ENCODE data around the gene PRSS16.

PRSS16 gene

GRCh38 chr6:27288136-27289044 is 40.9 kb downstream of the PRSS16 start:
- H3K27me3 ChIP-seq (ENCODE audit: insufficient read depth, low read length): no peaks in the 10 kb centered on the region
- H3K4me3 ChIP-seq (ENCODE audit: low read depth, low read length, poor library complexity, severe bottlenecking): no peak overlapping the region
- no peak overlapping the region for H3K4me2 ChIP-seq (ENCODE audit: low read length)
- no peaks in the 10 kb centered on the region for H4K20me1 ChIP-seq (ENCODE audit: insufficient read depth, low read length)
- no peaks in the 10 kb centered on the region for H3K36me3 ChIP-seq (ENCODE audit: insufficient read depth, low read length)
- H3K79me2 ChIP-seq (ENCODE audit: insufficient read depth, low read length): no peaks in the 10 kb centered on the region
- no peaks in the 10 kb centered on the region for H3K4me1 ChIP-seq (ENCODE audit: insufficient read depth, low read length, severe bottlenecking)
- H3K27ac ChIP-seq (ENCODE audit: low read depth, low read length, poor library complexity, severe bottlenecking): no peak overlapping the region
- no peak overlapping the region for H2AFZ ChIP-seq (ENCODE audit: low read length)
- H3K9ac ChIP-seq (ENCODE audit: low read length): no peak overlapping the region
- no peaks in the 10 kb centered on the region for H3F3A ChIP-seq (ENCODE audit: insufficient read depth, low read length)
- no peak for TF ChIP-seq CTCF (IDR thresholded peaks at IDR 0.05; ENCODE audit: low read length)
- TF ChIP-seq EZH2 (IDR thresholded peaks at IDR 0.05; ENCODE audit: borderline replicate concordance, low read length): no peak
- H3K9me3 ChIP-seq (ENCODE audit: low read length): no peaks in the 10 kb centered on the region
- no peaks in the 10 kb centered on the region for H3K9me2 ChIP-seq (ENCODE audit: low read depth, low read length)

GRCh38 chr6:27290065-27290849 is 42.8 kb downstream of the PRSS16 start:
- no peaks in the 10 kb centered on the region for H4K20me1 ChIP-seq (ENCODE audit: insufficient read depth, low read length)
- no peak overlapping the region for H3K4me2 ChIP-seq (ENCODE audit: low read length)
- H2AFZ ChIP-seq (ENCODE audit: low read length): no peak overlapping the region
- H3K4me1 ChIP-seq (ENCODE audit: insufficient read depth, low read length, severe bottlenecking): no peaks in the 10 kb centered on the region
- H3K4me3 ChIP-seq (ENCODE audit: low read depth, low read length, poor library complexity, severe bottlenecking): no peak overlapping the region
- no peaks in the 10 kb centered on the region for H3K79me2 ChIP-seq (ENCODE audit: insufficient read depth, low read length)
- no peaks in the 10 kb centered on the region for H3K27me3 ChIP-seq (ENCODE audit: insufficient read depth, low read length)
- H3K36me3 ChIP-seq (ENCODE audit: insufficient read depth, low read length): no peaks in the 10 kb centered on the region
- no peaks in the 10 kb centered on the region for H3K9me2 ChIP-seq (ENCODE audit: low read depth, low read length)
- no peak for TF ChIP-seq EZH2 (IDR thresholded peaks at IDR 0.05; ENCODE audit: borderline replicate concordance, low read length)
- no peak for TF ChIP-seq CTCF (IDR thresholded peaks at IDR 0.05; ENCODE audit: low read length)
- no peaks in the 10 kb centered on the region for H3F3A ChIP-seq (ENCODE audit: insufficient read depth, low read length)
- H3K9ac ChIP-seq (ENCODE audit: low read length): no peak overlapping the region
- no peaks in the 10 kb centered on the region for H3K9me3 ChIP-seq (ENCODE audit: low read length)
- no peak overlapping the region for H3K27ac ChIP-seq (ENCODE audit: low read depth, low read length, poor library complexity, severe bottlenecking)

- H4K20me1 ChIP-seq (ENCODE audit: insufficient read depth, low read length): no peaks in the 10 kb centered on the region
- no peak overlapping the region for H3K27ac ChIP-seq (ENCODE audit: low read depth, low read length, poor library complexity, severe bottlenecking)
- H3K4me1 ChIP-seq (ENCODE audit: insufficient read depth, low read length, severe bottlenecking): no peaks in the 10 kb centered on the region
- no peak overlapping the region for H3K4me2 ChIP-seq (ENCODE audit: low read length)
- no peaks in the 10 kb centered on the region for H3K9me2 ChIP-seq (ENCODE audit: low read depth, low read length)
- no peaks in the 10 kb centered on the region for H3K9me3 ChIP-seq (ENCODE audit: low read length)
- H2AFZ ChIP-seq (ENCODE audit: low read length): no peak overlapping the region
- TF ChIP-seq CTCF (IDR thresholded peaks at IDR 0.05; ENCODE audit: low read length) (no peak), EZH2 (IDR thresholded peaks at IDR 0.05; ENCODE audit: borderline replicate concordance, low read length) (no peak)
- no peaks in the 10 kb centered on the region for H3F3A ChIP-seq (ENCODE audit: insufficient read depth, low read length)
- H3K79me2 ChIP-seq (ENCODE audit: insufficient read depth, low read length): no peaks in the 10 kb centered on the region
- H3K36me3 ChIP-seq (ENCODE audit: insufficient read depth, low read length): no peaks in the 10 kb centered on the region
- H3K27me3 ChIP-seq (ENCODE audit: insufficient read depth, low read length): no peaks in the 10 kb centered on the region
- H3K4me3 ChIP-seq (ENCODE audit: low read depth, low read length, poor library complexity, severe bottlenecking): no peak overlapping the region
- no peak overlapping the region for H3K9ac ChIP-seq (ENCODE audit: low read length)
These were observed 43.3 kb downstream of the PRSS16 start for GRCh38 chr6:27290850-27291208.
